Activated naive CD4-positive, alpha-beta T cell treated with anti-CD3 and anti-CD28 coated beads, Interleukin-2, amount 50 U/mL, for 72 hours (primary cell): ENCODE results near the gene KIAA0513. TPM values are rescaled to one million over a fixed set of nuclear protein-coding genes. Genes with fewer than 3 reads are reported as not detected.
A peak's percentile ranks its signal among the peaks of the same experiment; 100 is the strongest.

ENCODE experiments used
- ATAC-seq, 2 donors: fragments of 150-1000 bp; cut with Tn5 transposase; 2 replicates each; pipeline ENCODE4 v1.10.0; 2021; ENCODE audit warnings: mild to moderate bottlenecking in 2 of 2, moderate library complexity in 2 of 2
- DNase-seq, 2 donors: peaks; one replicate each; pipeline ENCODE4 v3.0.0; 2021 to 2022; ENCODE audit warnings: low spot score in 2 of 2
- H3K27ac Mint-ChIP-seq, 2 donors: one replicate each; pipeline ENCODE4 v1.8.0; 2022; ENCODE audit warnings: mild to moderate bottlenecking in 2 of 2, mixed read lengths in 2 of 2
- H3K36me3 Mint-ChIP-seq, 2 donors: one replicate each; pipeline ENCODE4 v1.8.0; 2022; ENCODE audit warnings: mixed read lengths in 2 of 2
- H3K9me3 Mint-ChIP-seq, 2 donors: one replicate each; pipeline ENCODE4 v1.8.0; 2022; ENCODE audit warnings: mixed read lengths in 2 of 2
- total RNA-seq, 2 donors: library from RNA; stranded (reverse); gene quantifications; one replicate each; pipeline ENCODE4 v1.2.3, GENCODE V29; 2022

Gene KIAA0513
- total RNA-seq, 2 donors from 2014 or later, result 5.5 to 15.0 TPM

DNA sequence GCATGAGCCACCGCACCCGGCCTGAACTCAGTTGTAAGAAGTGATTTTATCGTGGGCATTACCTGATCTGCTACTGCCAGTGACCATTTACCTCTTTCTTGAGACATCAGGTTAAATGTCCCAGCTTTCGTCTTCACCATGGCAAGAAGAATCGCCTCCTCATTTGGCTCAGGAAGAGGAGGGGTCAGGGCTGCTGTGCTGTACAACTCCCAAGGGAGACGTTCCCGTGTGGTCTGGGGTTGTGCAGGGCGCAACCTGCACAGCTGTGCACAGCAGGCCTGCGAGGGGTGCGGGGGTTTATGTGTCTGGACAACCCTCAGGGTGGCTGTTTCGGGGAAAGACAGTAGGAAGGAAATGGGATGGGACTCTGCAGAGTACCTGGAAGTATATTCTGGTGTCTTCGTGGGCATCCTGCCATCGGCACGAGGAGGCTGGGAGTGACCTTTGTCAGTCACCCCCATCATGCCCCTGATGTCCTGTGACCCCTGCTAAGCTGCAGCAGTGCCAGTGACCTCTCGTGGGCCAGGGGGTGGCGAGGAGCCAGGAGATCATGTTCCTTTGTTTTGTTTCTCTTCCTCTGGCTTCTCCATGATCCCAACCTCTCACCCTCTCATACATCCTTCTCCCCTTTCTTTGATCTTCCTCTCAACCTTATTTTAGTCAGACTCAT, 57.4 kb downstream of the KIAA0513 start:
- no peak for ATAC-seq
- H3K9me3 Mint-ChIP-seq, result no peaks in the 10 kb centered on the region

DNA sequence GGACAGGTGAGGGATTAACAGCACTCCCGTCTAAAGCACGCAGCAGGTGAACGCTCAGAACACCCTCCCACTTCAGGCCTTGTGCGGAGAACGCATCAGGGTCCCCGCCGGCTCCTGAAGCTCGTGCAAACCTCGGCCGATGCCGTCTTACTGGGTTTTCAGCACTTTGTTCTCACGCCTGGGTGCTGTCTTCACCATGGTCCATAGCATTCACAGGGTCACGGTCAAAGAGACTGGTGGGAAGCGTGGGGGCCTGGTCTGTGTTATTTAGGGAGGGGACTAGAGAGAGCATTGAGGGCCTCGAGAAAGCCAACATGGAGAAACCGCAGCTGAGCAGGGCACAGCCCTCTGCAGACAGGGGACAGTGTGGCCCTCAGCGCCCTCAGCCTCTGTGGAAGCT, 58.1 kb downstream of the KIAA0513 start:
- ATAC-seq (no peak), DNase-seq (no peak)
- Mint-ChIP-seq H3K9me3 (no peaks in the 10 kb centered on the region), H3K36me3 (no peaks in the 10 kb centered on the region), H3K27ac (peak overlapping the region in 1 of 2 donors; percentile 50)

More for the DNA sequence above, 57.4 kb downstream of the KIAA0513 start:
- DNase-seq, result no peak
- Mint-ChIP-seq H3K36me3 (no peaks in the 10 kb centered on the region), H3K27ac (no peak overlapping the region)

- Mint-ChIP-seq H3K9me3 (no peaks in the 10 kb centered on the region), H3K27ac (no peak overlapping the region), H3K36me3 (no peaks in the 10 kb centered on the region)
- peak; percentile 63 to 80 for DNase-seq
- peak; percentile 85 to 86 for ATAC-seq
Measured at GRCh38 chr16:85086347-85087291, 59.0 kb downstream of the KIAA0513 start.

- Mint-ChIP-seq H3K36me3 (no peaks in the 10 kb centered on the region), H3K27ac (peak overlapping the region in 1 of 2 donors; percentile 52), H3K9me3 (no peaks in the 10 kb centered on the region)
- ATAC-seq (no peak), DNase-seq (no peak)
Measured at GRCh38 chr16:85087899-85088569, 60.4 kb downstream of the KIAA0513 start.

- DNase-seq (no peak), ATAC-seq (no peak)
- Mint-ChIP-seq H3K27ac (peak overlapping the region in 1 of 2 donors; percentile 52), H3K36me3 (no peaks in the 10 kb centered on the region), H3K9me3 (no peaks in the 10 kb centered on the region)
Measured at GRCh38 chr16:85088570-85089199, 61.1 kb downstream of the KIAA0513 start.

- no peak overlapping the region for H3K27ac Mint-ChIP-seq
Measured at GRCh38 chr16:85089525-85089924, 61.9 kb downstream of the KIAA0513 start.

GRCh38 chr16:85090181-85090580, 62.6 kb downstream of the KIAA0513 start:
- H3K27ac Mint-ChIP-seq, result peak overlapping the region in 1 of 2 donors; percentile 44
- DNase-seq, result no peak
- H3K9me3 Mint-ChIP-seq, result no peaks in the 10 kb centered on the region
- ATAC-seq, result no peak
- no peaks in the 10 kb centered on the region for H3K36me3 Mint-ChIP-seq

More at GRCh38 chr16:85089525-85089924, 61.9 kb downstream of the KIAA0513 start:
- ATAC-seq, result no peak
- Mint-ChIP-seq H3K9me3 (no peaks in the 10 kb centered on the region), H3K36me3 (no peaks in the 10 kb centered on the region)
- DNase-seq, result no peak

DNA sequence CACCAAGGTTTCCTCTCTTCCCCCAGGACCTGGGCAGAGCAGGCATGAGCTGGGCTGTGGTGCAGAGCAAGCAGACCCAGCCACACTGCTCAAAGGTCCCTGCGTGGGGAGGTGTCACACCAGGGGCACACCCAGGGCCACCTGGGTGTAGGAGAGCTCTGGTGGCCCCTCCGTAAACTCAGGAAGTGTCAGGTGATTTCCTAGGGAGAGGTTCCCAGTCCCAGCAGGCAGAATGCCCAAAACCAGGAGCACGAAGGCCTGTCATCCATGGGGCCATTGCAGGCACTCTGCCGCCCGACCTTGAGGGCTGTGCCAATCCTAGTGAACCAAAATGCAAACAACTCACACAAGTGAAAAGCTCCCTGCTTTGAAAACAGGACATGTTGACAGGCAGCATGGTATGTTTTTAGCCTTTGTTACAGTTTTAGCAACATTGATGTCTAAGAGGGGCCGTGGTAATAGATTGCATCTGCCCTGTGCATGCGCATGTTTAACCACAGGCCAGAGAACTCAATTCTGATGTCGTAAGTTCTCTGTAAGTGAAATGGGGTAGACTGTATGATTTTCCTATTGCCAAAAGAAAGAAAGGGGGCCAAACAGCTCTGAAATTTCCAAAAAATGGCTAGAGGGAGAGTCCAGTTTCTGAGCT, 63.4 kb downstream of the KIAA0513 start:
- Mint-ChIP-seq H3K9me3 (no peaks in the 10 kb centered on the region), H3K27ac (peak overlapping the region in 1 of 2 donors; percentile 44), H3K36me3 (no peaks in the 10 kb centered on the region)
- DNase-seq, result no peak
- no peak for ATAC-seq

GRCh38 chr16:85091522-85091910, 63.9 kb downstream of the KIAA0513 start:
- no peaks in the 10 kb centered on the region for H3K9me3 Mint-ChIP-seq
- ATAC-seq (no peak), DNase-seq (no peak)
- H3K36me3 Mint-ChIP-seq, result no peaks in the 10 kb centered on the region
- H3K27ac Mint-ChIP-seq, result no peak overlapping the region

DNA sequence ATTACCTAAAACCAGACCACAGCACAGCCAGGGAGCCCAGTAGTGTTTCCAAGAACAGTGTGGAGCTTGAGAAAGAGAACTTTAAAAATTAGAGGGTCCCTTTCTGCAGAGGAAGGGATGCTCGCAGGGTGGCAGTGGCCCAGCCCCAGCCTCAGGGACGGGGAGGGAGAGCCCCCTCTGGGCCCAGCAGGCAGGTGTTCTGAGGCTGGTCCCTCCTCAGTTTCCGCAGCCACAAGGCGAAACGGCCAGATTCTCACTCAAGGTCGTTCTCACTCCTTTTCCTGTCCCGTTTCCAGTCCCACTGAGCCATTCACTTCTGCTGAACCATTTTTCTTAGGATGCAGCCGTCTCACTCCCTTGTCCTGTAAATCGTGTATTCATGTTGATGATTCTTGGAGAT, 64.7 kb downstream of the KIAA0513 start:
- no peaks in the 10 kb centered on the region for H3K36me3 Mint-ChIP-seq
- DNase-seq (no peak), ATAC-seq (no peak)
- no peaks in the 10 kb centered on the region for H3K9me3 Mint-ChIP-seq
- no peak overlapping the region for H3K27ac Mint-ChIP-seq

- ATAC-seq (no peak), DNase-seq (no peak)
- no peaks in the 10 kb centered on the region for H3K9me3 Mint-ChIP-seq
- H3K36me3 Mint-ChIP-seq, result no peaks in the 10 kb centered on the region
- H3K27ac Mint-ChIP-seq, result no peak overlapping the region
Measured at GRCh38 chr16:85092851-85093250, 65.3 kb downstream of the KIAA0513 start.

DNA sequence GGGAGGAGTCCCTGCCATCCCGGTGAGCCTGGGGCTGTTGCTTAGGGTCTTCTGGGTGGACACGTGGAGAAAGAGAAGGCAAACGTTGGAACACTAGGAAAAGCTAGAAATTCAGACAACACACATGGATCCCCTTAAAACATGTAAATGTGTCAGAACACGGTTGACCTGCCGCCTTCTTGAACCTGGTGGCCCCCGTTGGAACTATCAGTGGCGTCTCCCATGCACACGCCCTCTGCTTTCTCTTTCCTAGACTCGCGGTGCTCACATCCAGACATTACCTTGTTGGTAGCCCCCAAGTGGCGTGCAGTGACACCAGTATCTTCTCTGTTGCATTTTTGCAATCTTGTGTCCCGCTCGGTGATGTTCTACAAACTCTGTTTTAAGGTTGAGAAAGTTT, 66.1 kb downstream of the KIAA0513 start:
- H3K9me3 Mint-ChIP-seq, result no peaks in the 10 kb centered on the region
- H3K36me3 Mint-ChIP-seq, result no peaks in the 10 kb centered on the region
- H3K27ac Mint-ChIP-seq, result no peak overlapping the region
- ATAC-seq (no peak), DNase-seq (no peak)

DNA sequence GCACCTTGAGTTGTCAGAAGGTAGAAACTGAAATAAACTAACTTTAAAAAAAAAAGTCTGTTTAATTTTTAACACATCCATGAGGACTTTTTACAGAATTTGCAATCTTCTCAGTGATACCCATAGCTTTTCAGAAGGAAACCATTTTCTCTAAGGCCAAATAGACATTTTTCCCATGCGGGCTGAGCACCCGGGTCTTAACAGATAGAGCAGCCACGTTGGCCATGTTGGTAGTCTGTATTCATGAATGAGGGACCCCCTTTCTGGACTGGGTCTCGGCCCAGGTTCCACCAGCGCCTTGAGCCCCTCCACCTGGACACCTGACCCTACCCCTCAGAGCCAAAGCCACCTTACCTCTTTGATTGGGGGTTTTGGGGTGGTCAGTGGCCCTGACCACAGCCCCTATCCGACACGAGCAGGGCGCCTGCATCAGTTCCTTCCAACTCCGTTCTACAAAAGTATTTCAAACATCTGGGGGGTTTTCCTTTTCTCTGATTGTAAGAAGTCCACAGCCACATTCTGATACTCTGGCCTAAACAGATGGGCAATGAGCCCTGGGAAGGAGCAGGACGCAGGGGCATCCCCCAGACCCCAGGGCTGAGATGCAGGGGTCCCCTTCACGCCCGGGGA, 66.7 kb downstream of the KIAA0513 start:
- Mint-ChIP-seq H3K9me3 (no peaks in the 10 kb centered on the region), H3K27ac (peak overlapping the region in 1 of 2 donors; percentile 22), H3K36me3 (no peaks in the 10 kb centered on the region)
- DNase-seq, result no peak
- ATAC-seq, result no peak

- Mint-ChIP-seq H3K27ac (no peak overlapping the region), H3K36me3 (no peaks in the 10 kb centered on the region), H3K9me3 (no peaks in the 10 kb centered on the region)
- DNase-seq, result no peak
- no peak for ATAC-seq
Measured at GRCh38 chr16:85094812-85095211, 67.2 kb downstream of the KIAA0513 start.

GRCh38 chr16:85096921-85097320, 69.3 kb downstream of the KIAA0513 start:
- no peak overlapping the region for H3K27ac Mint-ChIP-seq
- no peak for DNase-seq
- no peak for ATAC-seq
- H3K9me3 Mint-ChIP-seq, result no peaks in the 10 kb centered on the region
- H3K36me3 Mint-ChIP-seq, result no peaks in the 10 kb centered on the region

DNA sequence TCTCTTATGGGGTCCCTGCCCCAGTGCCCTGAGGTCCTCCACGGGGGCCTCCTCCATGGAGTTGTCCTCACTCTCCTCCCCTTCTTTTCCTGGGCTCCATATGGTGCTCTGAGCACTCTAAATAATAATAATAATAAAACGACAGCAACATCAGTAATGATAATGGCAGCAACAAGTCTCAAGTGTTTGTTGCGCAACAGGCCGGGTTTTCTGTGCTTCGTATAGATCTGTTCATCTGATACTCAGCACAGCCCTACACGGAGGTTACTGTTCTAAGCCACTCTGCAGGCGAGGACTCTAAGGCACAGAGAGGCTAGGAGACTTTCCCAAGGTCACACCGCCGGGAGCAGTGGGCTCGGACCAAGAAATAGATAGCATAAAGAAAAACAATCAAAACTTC, 71.0 kb downstream of the KIAA0513 start:
- Mint-ChIP-seq H3K9me3 (no peaks in the 10 kb centered on the region), H3K27ac (no peak overlapping the region), H3K36me3 (no peaks in the 10 kb centered on the region)
- ATAC-seq (no peak), DNase-seq (no peak)
